ENCODE data around the gene PRDM16. TPM values are rescaled to one million over a fixed set of nuclear protein-coding genes. Genes with fewer than 3 reads are reported as not detected.

PRDM16 gene
- total RNA-seq, 1 experiment from 2014 or later, result 0.04 TPM

- no peak for TF ChIP-seq CTCF (conservative IDR thresholded peaks at IDR 0.05; ENCODE audit: low read depth, low read length)
- no peak for TF ChIP-seq EZH2phosphoT487 (IDR thresholded peaks at IDR 0.05; ENCODE audit: borderline replicate concordance, low read length)
- TF ChIP-seq EZH2 (IDR thresholded peaks at IDR 0.05; ENCODE audit: low read length, unreplicated experiment), result peak; percentile 61
- Histone ChIP-seq H4K20me1 (ENCODE audit: low read length) (no peaks in the 10 kb centered on the region), H3K36me3 (ENCODE audit: low read depth, low read length) (no peaks in the 10 kb centered on the region), H3K4me1 (ENCODE audit: insufficient read depth, low read length) (no peaks in the 10 kb centered on the region), H2AFZ (ENCODE audit: low read length) (no peak overlapping the region), H3F3A (ENCODE audit: low read length, unreplicated experiment) (no peaks in the 10 kb centered on the region), H3K27me3 (ENCODE audit: low read length) (peaks cover 95% of the 10 kb centered on the region), H3K9me3 (ENCODE audit: low read length) (no peaks in the 10 kb centered on the region), H3K27ac (ENCODE audit: low read length) (no peak overlapping the region), H3K9me2 (replicated peaks; ENCODE audit: low read length) (no peaks in the 10 kb centered on the region), H3K9ac (ENCODE audit: low read length) (no peak overlapping the region), H3K79me2 (ENCODE audit: low read length) (no peaks in the 10 kb centered on the region), H3K4me2 (ENCODE audit: low read length) (no peak overlapping the region), H3K4me3 (ENCODE audit: low read length) (no peak overlapping the region)
- BruUV-seq (replicated peaks), result no TSS peak
- ATAC-seq (no peak), DNase-seq (no peak)
- intact Hi-C loops (cut with micrococcal nuclease), result no loop called here
- POLR2A ChIA-PET (ENCODE audit: unreplicated experiment), result no interaction called here
- CTCF ChIA-PET, result no interaction called here
These were observed 26.5 kb upstream of the PRDM16 start for GRCh38 chr1:3042481-3042880.

- no TSS peak for BruUV-seq (replicated peaks)
- Histone ChIP-seq H2AFZ (ENCODE audit: low read length) (no peak overlapping the region), H3K4me3 (ENCODE audit: low read length) (no peak overlapping the region), H4K20me1 (ENCODE audit: low read length) (no peaks in the 10 kb centered on the region), H3K9me2 (replicated peaks; ENCODE audit: low read length) (no peaks in the 10 kb centered on the region), H3K4me2 (ENCODE audit: low read length) (no peak overlapping the region), H3F3A (ENCODE audit: low read length, unreplicated experiment) (no peaks in the 10 kb centered on the region), H3K9me3 (ENCODE audit: low read length) (no peaks in the 10 kb centered on the region), H3K4me1 (ENCODE audit: insufficient read depth, low read length) (no peaks in the 10 kb centered on the region), H3K27me3 (ENCODE audit: low read length) (peaks cover 65% of the 10 kb centered on the region), H3K27ac (ENCODE audit: low read length) (no peak overlapping the region), H3K36me3 (ENCODE audit: low read depth, low read length) (no peaks in the 10 kb centered on the region), H3K79me2 (ENCODE audit: low read length) (no peaks in the 10 kb centered on the region), H3K9ac (ENCODE audit: low read length) (no peak overlapping the region)
- CTCF ChIA-PET, result no interaction called here
- intact Hi-C loops (cut with micrococcal nuclease), result no loop called here
- no peak for TF ChIP-seq EZH2phosphoT487 (IDR thresholded peaks at IDR 0.05; ENCODE audit: borderline replicate concordance, low read length)
- TF ChIP-seq CTCF (conservative IDR thresholded peaks at IDR 0.05; ENCODE audit: low read depth, low read length), result no peak
- no peak for TF ChIP-seq EZH2 (IDR thresholded peaks at IDR 0.05; ENCODE audit: low read length, unreplicated experiment)
- no peak for DNase-seq
- POLR2A ChIA-PET (ENCODE audit: unreplicated experiment), result no interaction called here
- no peak for ATAC-seq
These were observed 19.8 kb upstream of the PRDM16 start for GRCh38 chr1:3049164-3049563.

- no TSS peak for BruUV-seq (replicated peaks)
These were observed 19.1 kb upstream of the PRDM16 start for GRCh38 chr1:3049905-3050304.

More at GRCh38 chr1:3049905-3050304, 19.1 kb upstream of the PRDM16 start:
- Histone ChIP-seq H3K9me3 (ENCODE audit: low read length) (no peaks in the 10 kb centered on the region), H3K9me2 (replicated peaks; ENCODE audit: low read length) (no peaks in the 10 kb centered on the region), H3K4me1 (ENCODE audit: insufficient read depth, low read length) (no peaks in the 10 kb centered on the region), H3K9ac (ENCODE audit: low read length) (no peak overlapping the region), H3K4me3 (ENCODE audit: low read length) (no peak overlapping the region), H3K36me3 (ENCODE audit: low read depth, low read length) (no peaks in the 10 kb centered on the region), H3K79me2 (ENCODE audit: low read length) (no peaks in the 10 kb centered on the region), H4K20me1 (ENCODE audit: low read length) (no peaks in the 10 kb centered on the region), H3F3A (ENCODE audit: low read length, unreplicated experiment) (no peaks in the 10 kb centered on the region), H3K27me3 (ENCODE audit: low read length) (peaks cover 65% of the 10 kb centered on the region), H2AFZ (ENCODE audit: low read length) (no peak overlapping the region), H3K27ac (ENCODE audit: low read length) (no peak overlapping the region), H3K4me2 (ENCODE audit: low read length) (no peak overlapping the region)
- TF ChIP-seq CTCF (conservative IDR thresholded peaks at IDR 0.05; ENCODE audit: low read depth, low read length) (no peak), EZH2 (IDR thresholded peaks at IDR 0.05; ENCODE audit: low read length, unreplicated experiment) (no peak), EZH2phosphoT487 (IDR thresholded peaks at IDR 0.05; ENCODE audit: borderline replicate concordance, low read length) (no peak)
- no peak for DNase-seq
- intact Hi-C loops (cut with micrococcal nuclease), result no loop called here
- POLR2A ChIA-PET (ENCODE audit: unreplicated experiment), result no interaction called here
- CTCF ChIA-PET, result no interaction called here
- no peak for ATAC-seq
